Stomach (tissue), 9 donors: ENCODE measurements around the gene CIART. TPM values are rescaled to one million over a fixed set of nuclear protein-coding genes. Genes with fewer than 3 reads are reported as not detected.

Source experiments
- DNase-seq, 2 donors: peaks; one replicate each; pipeline versions ENCODE4 v3.0.0 to v3.0.0-alpha.2; 2013 to 2019
- H3K27ac ChIP-seq, 5 donors: fragments of 200-600 bp in 4 of 5; sonication (generic) in 4 of 5; one replicate each; pipeline ENCODE4 v1.5.1; 2013 to 2019; ENCODE audit warnings: mild to moderate bottlenecking in 1 of 5, moderate library complexity in 1 of 5
- H3K27me3 ChIP-seq, 3 donors: fragments of 200-600 bp; sonication (generic); one replicate each; pipeline ENCODE4 v1.5.1; 2017 to 2019; ENCODE audit warnings: mixed run types in 1 of 3
- H3K36me3 ChIP-seq, 4 donors: fragments of 200-600 bp; sonication (generic); 1 replicate in 3 of 4; 2 replicates in 1 of 4; pipeline ENCODE4 v1.5.1; 2016 to 2019
- H3K4me1 ChIP-seq, 4 donors: fragments of 200-600 bp; sonication (generic); one replicate each; pipeline ENCODE4 v1.5.1; 2016 to 2019
- H3K4me3 ChIP-seq, 4 donors: fragments of 200-600 bp; sonication (generic) in 3 of 4; one replicate each; pipeline ENCODE4 v1.5.1; 2016 to 2019; ENCODE audit warnings: mild to moderate bottlenecking in 1 of 4
- H3K9me3 ChIP-seq, 4 donors: fragments of 200-600 bp; sonication (generic); one replicate each; pipeline ENCODE4 v1.5.1; 2016 to 2019
- EP300 ChIP-seq: sonication (generic); formaldehyde crosslinking; IDR thresholded peaks from one replicate; pipeline ENCODE4 v1.6.1; 2017; ENCODE audit warnings: antibody characterized with exemption
- POLR2A ChIP-seq, 4 donors: fragments of 450-650 bp; IDR thresholded peaks; one replicate each; pipeline ENCODE4 v1.6.1; 2016; ENCODE audit warnings: antibody characterized with exemption in 4 of 4, control low read depth in 2 of 4, mild to moderate bottlenecking in 1 of 4, moderate library complexity in 1 of 4
- POLR2AphosphoS5 ChIP-seq, 3 donors: sonication (generic); formaldehyde crosslinking; IDR thresholded peaks; one replicate each; pipeline ENCODE4 v1.6.1; 2016; ENCODE audit warnings: antibody characterized with exemption in 3 of 3
- WGBS, 5 donors: extraction: QIAGEN DNeasy Blood & Tissue Kit in 3 of 5; methylation state at CpG; one replicate each; pipeline versions ENCODE4 v1.1.5 to v1.1.7; 2013 to 2018; 5-methylcytosine and 5-hydroxymethylcytosine counted together
- intact Hi-C: fragments of 100-400 bp; cut with DNase I; formaldehyde crosslinking; loops from one replicate; pipeline ENCODE4 v1.15.1; 2023; ENCODE audit warnings: low total_unique reads
- polyA plus RNA-seq, 3 donors: library from polyadenylated mRNA; stranded (reverse); fragments of 200-250 nt; gene quantifications; one replicate each; pipeline ENCODE4 v1.2.3, GENCODE V29; 2013
- small RNA-seq, 4 donors: library from RNA; depleted of rRNA; stranded (forward); fragments of <200 nt; gene quantifications; one replicate each; pipeline ENCODE3, GENCODE V24; 2016
- total RNA-seq, 5 donors: library from RNA; depleted of rRNA; stranded (reverse); fragments of >200 nt; gene quantifications; one replicate each; pipeline versions ENCODE4 v1.1.0 to v1.2.3, GENCODE V29; 2014 to 2016
- TF ChIP-seq, protein P1 (sequence below), 7 experiments: fragments of 450-650 bp in 4 of 7; fragments of 200-600 bp in 3 of 7; sonication (generic) in 3 of 7; IDR thresholded peaks; one replicate each; pipeline ENCODE4 v1.5.1; 2016 to 2019; ENCODE audit warnings: antibody characterized with exemption in 7 of 7, control low read depth in 2 of 7, mild to moderate bottlenecking in 1 of 7
- donor health status: healthy with polysubstance abuse.
- donor health status: Bipolar disorder and iron deficiency.
- donor health status: healthy.

Gene CIART
- total and polyA plus RNA-seq, 8 donors: 2.7 to 31.5 (median 4.0) TPM; not detected in 1

DNA sequence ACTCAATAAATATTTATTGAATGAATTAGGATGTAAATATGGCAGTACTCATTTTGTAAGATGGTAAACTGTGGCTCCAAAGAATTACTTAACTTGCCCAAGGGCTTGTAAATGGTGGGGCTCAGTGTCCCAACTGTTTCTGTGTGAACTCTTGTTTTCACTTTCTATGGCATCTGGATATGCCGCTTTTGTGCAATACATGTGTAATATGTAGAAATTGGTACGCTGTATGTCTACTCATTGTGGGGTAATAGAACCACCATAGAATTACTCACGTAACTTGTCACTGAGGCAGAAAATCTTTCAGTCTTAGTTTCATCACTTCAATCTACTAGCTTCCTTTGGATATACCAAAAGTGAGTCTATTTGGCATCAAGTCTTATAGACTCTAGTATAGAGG lies 40.0 kb downstream of the CIART start:
- no peaks in the 10 kb centered on the region for H3K9me3 ChIP-seq
- DNase-seq: no peak
- H3K36me3 ChIP-seq: peaks cover 23 to 37% (median 33%) of the 10 kb centered on the region in 4 donors
- no peaks in the 10 kb centered on the region for H3K27me3 ChIP-seq
- H3K4me3 ChIP-seq: peak overlapping the region; percentile 74 to 89 (median 85)
- peaks cover 8 to 32% (median 19%) of the 10 kb centered on the region in 4 donors for H3K4me1 ChIP-seq
- intact Hi-C loops: no loop called here
- 77 to 91% (median 78%) methylated on average over 3 of the region's 3 CpGs for WGBS, 5 donors
- TF ChIP-seq, protein P1, sequence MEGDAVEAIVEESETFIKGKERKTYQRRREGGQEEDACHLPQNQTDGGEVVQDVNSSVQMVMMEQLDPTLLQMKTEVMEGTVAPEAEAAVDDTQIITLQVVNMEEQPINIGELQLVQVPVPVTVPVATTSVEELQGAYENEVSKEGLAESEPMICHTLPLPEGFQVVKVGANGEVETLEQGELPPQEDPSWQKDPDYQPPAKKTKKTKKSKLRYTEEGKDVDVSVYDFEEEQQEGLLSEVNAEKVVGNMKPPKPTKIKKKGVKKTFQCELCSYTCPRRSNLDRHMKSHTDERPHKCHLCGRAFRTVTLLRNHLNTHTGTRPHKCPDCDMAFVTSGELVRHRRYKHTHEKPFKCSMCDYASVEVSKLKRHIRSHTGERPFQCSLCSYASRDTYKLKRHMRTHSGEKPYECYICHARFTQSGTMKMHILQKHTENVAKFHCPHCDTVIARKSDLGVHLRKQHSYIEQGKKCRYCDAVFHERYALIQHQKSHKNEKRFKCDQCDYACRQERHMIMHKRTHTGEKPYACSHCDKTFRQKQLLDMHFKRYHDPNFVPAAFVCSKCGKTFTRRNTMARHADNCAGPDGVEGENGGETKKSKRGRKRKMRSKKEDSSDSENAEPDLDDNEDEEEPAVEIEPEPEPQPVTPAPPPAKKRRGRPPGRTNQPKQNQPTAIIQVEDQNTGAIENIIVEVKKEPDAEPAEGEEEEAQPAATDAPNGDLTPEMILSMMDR (IDR thresholded peaks at IDR 0.05): no peak
- peak overlapping the region in 3 of 5 donors; percentile 87 to 91 (median 90) for H3K27ac ChIP-seq

GRCh38 chr1:150332651-150333290 lies 50.4 kb downstream of the CIART start:
- Histone ChIP-seq H3K27ac (no peak overlapping the region), H3K36me3 (peaks cover 94 to 100% (median 100%) of the 10 kb centered on the region in 4 donors)
- TF ChIP-seq, protein P1 (IDR thresholded peaks at IDR 0.05): no peak
- no peak for TF ChIP-seq EP300
- TF ChIP-seq POLR2AphosphoS5 (IDR thresholded peaks at IDR 0.05): no peak
- no peak for TF ChIP-seq POLR2A (IDR thresholded peaks at IDR 0.05)

More at GRCh38 chr1:150332651-150333290, 50.4 kb downstream of the CIART start:
- DNase-seq: no peak
- Histone ChIP-seq H3K9me3 (no peaks in the 10 kb centered on the region), H3K4me3 (no peak overlapping the region), H3K4me1 (no peaks in the 10 kb centered on the region), H3K27me3 (no peaks in the 10 kb centered on the region)
- intact Hi-C loops: no loop called here
- 90 to 97% (median 92%) methylated on average over 7 of the region's 7 CpGs for WGBS, 5 donors

Small RNAs within 50 kb of the gene (small RNA-seq; reads per million reads assigned to genes)
- 0 to 0.34 (median 0.04) reads per million in 4 donors for gene RNU2-17P

Other genes starting within 250 kb of the CIART start
- gene VPS45, start 214.8 kb upstream of the CIART start, total RNA-seq: 10 to 100 TPM; 13.3 to 69.9 (median 41.9) TPM
- gene VPS45, start 214.8 kb upstream of the CIART start, polyA plus RNA-seq: 10 to 100 TPM; 15.3 to 21.7 (median 15.9) TPM
- 100 to 1,000 TPM in 3 of 5 donors, 10 to 100 TPM in 2; 34.6 to 254 (median 100) TPM for gene PLEKHO1, start 132.6 kb upstream of the CIART start, total RNA-seq
- 10 to 100 TPM; 38.6 to 79.3 (median 40.9) TPM for gene PLEKHO1, start 132.6 kb upstream of the CIART start, polyA plus RNA-seq
- gene ANP32E, start 46.4 kb upstream of the CIART start, total RNA-seq: 10 to 100 TPM in 4 of 5 donors, 1 to 10 TPM in 1; 7.0 to 33.2 (median 15.2) TPM
- gene ANP32E, start 46.4 kb upstream of the CIART start, polyA plus RNA-seq: 10 to 100 TPM; 15.4 to 19.9 (median 19.5) TPM
- 1 to 10 TPM in 2 of 5 donors, not detected in 3; 1.0 to 1.1 TPM for gene CA14, start 24.8 kb upstream of the CIART start, total RNA-seq
- 1 to 10 TPM in 1 of 3 donors, under 1 TPM in 1, not detected in 1; 0.68 to 1.4 TPM for gene CA14, start 24.8 kb upstream of the CIART start, polyA plus RNA-seq
- gene APH1A, start 13.5 kb upstream of the CIART start, total RNA-seq: 100 to 1,000 TPM in 1 of 5 donors, 10 to 100 TPM in 4; 25.8 to 120 (median 49.1) TPM
- 10 to 100 TPM; 87.8 to 95.1 (median 89.5) TPM for gene APH1A, start 13.5 kb upstream of the CIART start, polyA plus RNA-seq
- gene C1orf54, start 9.8 kb upstream of the CIART start, total RNA-seq: 10 to 100 TPM in 1 of 5 donors, under 1 TPM in 1, not detected in 3; 0.43 to 40.8 TPM
- gene C1orf54, start 9.8 kb upstream of the CIART start, polyA plus RNA-seq: 10 to 100 TPM in 1 of 3 donors, 1 to 10 TPM in 2; 7.5 to 17.7 (median 8.7) TPM
- gene MRPS21, start 11.3 kb downstream of the CIART start, total RNA-seq: 10 to 100 TPM in 4 of 5 donors, 1 to 10 TPM in 1; 2.0 to 95.1 (median 48.3) TPM
- gene MRPS21, start 11.3 kb downstream of the CIART start, polyA plus RNA-seq: 100 to 1,000 TPM; 105 to 130 (median 115) TPM
- gene PRPF3, start 39.0 kb downstream of the CIART start, total RNA-seq: 10 to 100 TPM; 40.3 to 99.1 (median 75.3) TPM
- 10 to 100 TPM; 14.5 to 35.3 (median 25.7) TPM for gene PRPF3, start 39.0 kb downstream of the CIART start, polyA plus RNA-seq
- gene RPRD2, start 81.6 kb downstream of the CIART start, total RNA-seq: 10 to 100 TPM in 4 of 5 donors, 1 to 10 TPM in 1; 8.1 to 41.4 (median 20.9) TPM
- gene RPRD2, start 81.6 kb downstream of the CIART start, polyA plus RNA-seq: 1 to 10 TPM; 4.5 to 5.2 (median 4.6) TPM
- gene TARS2, start 204.9 kb downstream of the CIART start, total RNA-seq: 10 to 100 TPM in 2 of 5 donors, 1 to 10 TPM in 3; 3.5 to 46.2 (median 5.8) TPM
- 10 to 100 TPM in 2 of 3 donors, 1 to 10 TPM in 1; 9.6 to 14.8 (median 12.4) TPM for gene TARS2, start 204.9 kb downstream of the CIART start, polyA plus RNA-seq
- 10 to 100 TPM in 2 of 5 donors, 1 to 10 TPM in 3; 1.7 to 29.3 (median 6.5) TPM for gene ECM1, start 225.6 kb downstream of the CIART start, total RNA-seq
- gene ECM1, start 225.6 kb downstream of the CIART start, polyA plus RNA-seq: 100 to 1,000 TPM in 1 of 3 donors, 1 to 10 TPM in 2; 3.1 to 345 (median 6.8) TPM
- gene FALEC, start 233.2 kb downstream of the CIART start, total RNA-seq: not detected
- gene FALEC, start 233.2 kb downstream of the CIART start, polyA plus RNA-seq: under 1 TPM in 1 of 3 donors, not detected in 2; 0.93 TPM